KG1 (cell line): Measurements from ENCODE around the gene ELK3.

Source experiments
- DNase-seq: peaks from one replicate; lab custom pipeline; 2025; lab: John Stamatoyannopoulos, UW

The ELK3 gene

GRCh38 chr12:96235484-96235826 lies 41.3 kb downstream of the ELK3 start:
- DNase-seq: no peak

- no peak for DNase-seq
Measured at GRCh38 chr12:96236221-96236822, 42.1 kb downstream of the ELK3 start.

GRCh38 chr12:96237035-96237434 lies 42.9 kb downstream of the ELK3 start:
- DNase-seq: no peak

- DNase-seq: peak; percentile 25
Measured at GRCh38 chr12:96237465-96238077, 43.4 kb downstream of the ELK3 start.

GRCh38 chr12:96238336-96239047 lies 44.3 kb downstream of the ELK3 start:
- DNase-seq: no peak

GRCh38 chr12:96239711-96240635 lies 45.8 kb downstream of the ELK3 start:
- DNase-seq: no peak

GRCh38 chr12:96240656-96241055 lies 46.5 kb downstream of the ELK3 start:
- DNase-seq: no peak

GRCh38 chr12:96241431-96241830 lies 47.3 kb downstream of the ELK3 start:
- DNase-seq: no peak

- DNase-seq: no peak
Measured at GRCh38 chr12:96241846-96242256, 47.7 kb downstream of the ELK3 start.

- DNase-seq: no peak
Measured at GRCh38 chr12:96242597-96242996, 48.4 kb downstream of the ELK3 start.

GRCh38 chr12:96244826-96245225 lies 50.7 kb downstream of the ELK3 start:
- no peak for DNase-seq

- DNase-seq: no peak
Measured at GRCh38 chr12:96246926-96247505, 52.8 kb downstream of the ELK3 start.

- DNase-seq: no peak
Measured at GRCh38 chr12:96247563-96247962, 53.4 kb downstream of the ELK3 start.

- no peak for DNase-seq
Measured at GRCh38 chr12:96248136-96248931, 54.2 kb downstream of the ELK3 start.

- DNase-seq: no peak
Measured at GRCh38 chr12:96249196-96250118, 55.3 kb downstream of the ELK3 start.

- DNase-seq: no peak
Measured at GRCh38 chr12:96250119-96250685, 56.0 kb downstream of the ELK3 start.

GRCh38 chr12:96255077-96255476 lies 60.9 kb downstream of the ELK3 start:
- no peak for DNase-seq

GRCh38 chr12:96256672-96257361 lies 62.6 kb downstream of the ELK3 start:
- DNase-seq: no peak

GRCh38 chr12:96257550-96258103 lies 63.5 kb downstream of the ELK3 start:
- no peak for DNase-seq
